Neuron (in vitro differentiated cells): ENCODE data around the gene MRM3.
"Not testable (repeated sequence)": the region's sequence is repeated elsewhere in the genome, so short reads cannot be mapped to it uniquely, and the experiment has no call there.

Source experiments
- H2AFZ ChIP-seq: one replicate; pipeline ENCODE4 v1.6.1; 2013; ENCODE audit warnings: low read depth, mild to moderate bottlenecking, inconsistent platforms, low read length, moderate library complexity
- H3K27me3 ChIP-seq: one replicate; pipeline ENCODE4 v1.6.1; 2013; ENCODE audit warnings: low read length; ENCODE audit not compliant: insufficient read depth
- H3K36me3 ChIP-seq: one replicate; pipeline ENCODE4 v1.6.1; 2013; ENCODE audit warnings: low read length; ENCODE audit not compliant: insufficient read depth
- H3K4me1 ChIP-seq: one replicate; pipeline ENCODE4 v1.6.1; 2013; ENCODE audit warnings: low read length; ENCODE audit not compliant: insufficient read depth
- H3K4me3 ChIP-seq: 2 replicates; pipeline ENCODE4 v1.5.1; 2013; ENCODE audit warnings: mild to moderate bottlenecking, low read length, moderate library complexity
- H3K9me3 ChIP-seq: one replicate; pipeline ENCODE4 v1.6.1; 2013; ENCODE audit warnings: low read length

MRM3 gene

GRCh38 chr17:748604-749003, 33.5 kb upstream of the MRM3 start:
- not testable (repeated sequence) for H3K27me3 ChIP-seq, H2AFZ ChIP-seq, H3K4me1 ChIP-seq, H3K4me3 ChIP-seq
- Histone ChIP-seq H3K9me3 (peaks cover 14% of the 10 kb centered on the region), H3K36me3 (peaks cover 46% of the 10 kb centered on the region)

GRCh38 chr17:749359-749758, 32.8 kb upstream of the MRM3 start:
- not testable (repeated sequence) for H2AFZ ChIP-seq, H3K4me3 ChIP-seq, H3K4me1 ChIP-seq, H3K27me3 ChIP-seq
- peaks cover 38% of the 10 kb centered on the region for H3K36me3 ChIP-seq
- peaks cover 14% of the 10 kb centered on the region for H3K9me3 ChIP-seq

GRCh38 chr17:750431-751037, 31.6 kb upstream of the MRM3 start:
- Histone ChIP-seq H3K4me3 (peak overlapping the region; percentile 64), H3K4me1 (peaks cover 3% of the 10 kb centered on the region), H3K27me3 (no peaks in the 10 kb centered on the region), H2AFZ (no peak overlapping the region), H3K36me3 (peaks cover 28% of the 10 kb centered on the region), H3K9me3 (peaks cover 14% of the 10 kb centered on the region)

GRCh38 chr17:751269-752001, 30.7 kb upstream of the MRM3 start:
- H3K9me3 ChIP-seq: peaks cover 14% of the 10 kb centered on the region
- H2AFZ ChIP-seq: peak overlapping the region; percentile 29
- H3K4me3 ChIP-seq: peak overlapping the region; percentile 64
- no peaks in the 10 kb centered on the region for H3K27me3 ChIP-seq
- peaks cover 10% of the 10 kb centered on the region for H3K4me1 ChIP-seq
- peaks cover 19% of the 10 kb centered on the region for H3K36me3 ChIP-seq

GRCh38 chr17:752002-752619, 30.0 kb upstream of the MRM3 start, which contains the start of gene GEMIN4:
GEMIN4 (minus strand) TSS chr17:752264; CDS start chr17:752142, 122 bp downstream.
- no peaks in the 10 kb centered on the region for H3K27me3 ChIP-seq
- peak within 1 kb of the TSS; percentile 39 for H2AFZ ChIP-seq
- peaks cover 18% of the 10 kb centered on the region for H3K36me3 ChIP-seq
- peaks cover 10% of the 10 kb centered on the region for H3K9me3 ChIP-seq
- peaks cover 11% of the 10 kb centered on the region for H3K4me1 ChIP-seq
- H3K4me3 ChIP-seq: peak within 1 kb of the TSS; percentile 64

GRCh38 chr17:752620-753219, 29.4 kb upstream of the MRM3 start:
- Histone ChIP-seq H3K9me3 (peaks cover 8% of the 10 kb centered on the region), H3K36me3 (peaks cover 15% of the 10 kb centered on the region), H2AFZ (peak overlapping the region; percentile 39), H3K4me3 (peak overlapping the region; percentile 20), H3K27me3 (no peaks in the 10 kb centered on the region), H3K4me1 (peaks cover 11% of the 10 kb centered on the region)

GRCh38 chr17:753418-753817, 28.7 kb upstream of the MRM3 start:
- Histone ChIP-seq H3K9me3 (peaks cover 8% of the 10 kb centered on the region), H3K36me3 (peaks cover 14% of the 10 kb centered on the region), H3K27me3 (no peaks in the 10 kb centered on the region), H3K4me3 (no peak overlapping the region), H3K4me1 (peaks cover 11% of the 10 kb centered on the region), H2AFZ (no peak overlapping the region)

- H3K9me3 ChIP-seq, H2AFZ ChIP-seq, H3K4me3 ChIP-seq, H3K27me3 ChIP-seq: not testable (repeated sequence)
- Histone ChIP-seq H3K4me1 (peaks cover 11% of the 10 kb centered on the region), H3K36me3 (peaks cover 32% of the 10 kb centered on the region)
Measured at GRCh38 chr17:755319-755961, 26.7 kb upstream of the MRM3 start.

GRCh38 chr17:756010-756567, 26.1 kb upstream of the MRM3 start:
- Histone ChIP-seq H3K4me1 (peaks cover 10% of the 10 kb centered on the region), H3K36me3 (peaks cover 38% of the 10 kb centered on the region)
- H2AFZ ChIP-seq, H3K4me3 ChIP-seq, H3K27me3 ChIP-seq, H3K9me3 ChIP-seq: not testable (repeated sequence)

GRCh38 chr17:759964-760363, 22.2 kb upstream of the MRM3 start:
- H2AFZ ChIP-seq: no peak overlapping the region
- no peaks in the 10 kb centered on the region for H3K27me3 ChIP-seq
- no peak overlapping the region for H3K4me3 ChIP-seq
- H3K36me3 ChIP-seq: peaks cover 56% of the 10 kb centered on the region
- H3K9me3 ChIP-seq: no peaks in the 10 kb centered on the region
- peaks cover 9% of the 10 kb centered on the region for H3K4me1 ChIP-seq

- Histone ChIP-seq H3K36me3 (peaks cover 60% of the 10 kb centered on the region), H3K27me3 (no peaks in the 10 kb centered on the region), H3K4me3 (no peak overlapping the region), H2AFZ (no peak overlapping the region), H3K9me3 (no peaks in the 10 kb centered on the region), H3K4me1 (peaks cover 9% of the 10 kb centered on the region)
Measured at GRCh38 chr17:760371-760770, 21.8 kb upstream of the MRM3 start.

GRCh38 chr17:767076-767475, 15.1 kb upstream of the MRM3 start:
- Histone ChIP-seq H3K36me3 (peaks cover 58% of the 10 kb centered on the region), H3K27me3 (no peaks in the 10 kb centered on the region), H3K9me3 (no peaks in the 10 kb centered on the region)

More at GRCh38 chr17:767076-767475, 15.1 kb upstream of the MRM3 start:
- no peaks in the 10 kb centered on the region for H3K4me1 ChIP-seq
- H3K4me3 ChIP-seq: no peak overlapping the region
- H2AFZ ChIP-seq: no peak overlapping the region
